ENCODE data around the gene RPS2.
A peak's percentile ranks its signal among the peaks of the same experiment; 100 is the strongest.

Gene RPS2

GRCh38 chr16:1997494-1998359, 33.1 kb upstream of the RPS2 start:
- DNase-seq (ENCODE audit: low read depth), result no peak
- no peak for TF ChIP-seq CTCF (conservative IDR thresholded peaks at IDR 0.05; ENCODE audit: low read depth, low read length)
- H3K4me3 ChIP-seq (ENCODE audit: low read depth, low read length), result no peak overlapping the region

- DNase-seq (ENCODE audit: low read depth), result peak; percentile 43
- H3K4me3 ChIP-seq (ENCODE audit: low read depth, low read length), result no peak overlapping the region
- no peak for TF ChIP-seq CTCF (conservative IDR thresholded peaks at IDR 0.05; ENCODE audit: low read depth, low read length)
Measured at GRCh38 chr16:1993731-1994131, 29.1 kb upstream of the RPS2 start.

- DNase-seq (ENCODE audit: low read depth), result no peak
- H3K4me3 ChIP-seq (ENCODE audit: low read depth, low read length), result no peak overlapping the region
- TF ChIP-seq CTCF (conservative IDR thresholded peaks at IDR 0.05; ENCODE audit: low read depth, low read length), result no peak
Measured at GRCh38 chr16:1992704-1993317, 28.2 kb upstream of the RPS2 start.

GRCh38 chr16:1991948-1992703, 27.5 kb upstream of the RPS2 start:
- peak; percentile 95 for DNase-seq (ENCODE audit: low read depth)
- no peak for TF ChIP-seq CTCF (conservative IDR thresholded peaks at IDR 0.05; ENCODE audit: low read depth, low read length)
- H3K4me3 ChIP-seq (ENCODE audit: low read depth, low read length), result peak overlapping the region; percentile 40

- peak overlapping the region; percentile 40 for H3K4me3 ChIP-seq (ENCODE audit: low read depth, low read length)
- TF ChIP-seq CTCF (conservative IDR thresholded peaks at IDR 0.05; ENCODE audit: low read depth, low read length), result no peak
- DNase-seq (ENCODE audit: low read depth), result no peak
Measured at GRCh38 chr16:1991588-1991947, 26.9 kb upstream of the RPS2 start.

- DNase-seq (ENCODE audit: low read depth), result no peak
- no peak for TF ChIP-seq CTCF (conservative IDR thresholded peaks at IDR 0.05; ENCODE audit: low read depth, low read length)
- H3K4me3 ChIP-seq (ENCODE audit: low read depth, low read length), result no peak overlapping the region
Measured at GRCh38 chr16:1991135-1991551, 26.5 kb upstream of the RPS2 start.

Data from choroid plexus epithelial cell (primary cell).